ENCODE results near the gene CACNB4.

The CACNB4 gene

DNA sequence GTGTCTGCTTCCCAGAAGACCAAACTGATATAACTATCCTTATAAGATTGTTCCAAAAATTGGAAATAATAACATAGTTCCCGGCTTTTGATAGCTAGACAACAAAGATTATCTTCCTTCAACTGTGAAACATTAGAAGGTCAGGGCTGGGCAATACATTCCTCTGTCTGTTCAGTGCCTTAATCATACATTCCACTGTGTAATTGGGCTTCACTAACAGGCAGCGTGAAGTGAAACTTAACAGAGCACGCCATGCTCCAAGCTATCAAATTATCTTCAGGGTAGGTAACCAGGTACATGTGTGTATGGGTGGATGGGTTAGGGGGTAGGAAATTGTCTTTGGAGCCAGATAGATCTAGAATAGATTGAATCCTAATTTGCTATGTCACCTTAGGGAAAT lies 247.1 kb downstream of the CACNB4 start:
- in situ Hi-C loops (cut with MboI; ENCODE audit: low pct_unique_long_range_greater_than_20kb, low sequenced_read_pairs, unreplicated experiment) = no loop called here
- no peak for TF ChIP-seq CTCF (IDR thresholded peaks at IDR 0.05; ENCODE audit: extremely low read depth, insufficient read depth, missing control alignments)
- no peak for DNase-seq (ENCODE audit: low spot score)

GRCh38 chr2:151849413-151850010 lies 249.3 kb downstream of the CACNB4 start:
- no peak for TF ChIP-seq CTCF (IDR thresholded peaks at IDR 0.05; ENCODE audit: extremely low read depth, insufficient read depth, missing control alignments)
- in situ Hi-C loops (cut with MboI; ENCODE audit: low pct_unique_long_range_greater_than_20kb, low sequenced_read_pairs, unreplicated experiment) = no loop called here
- no peak for DNase-seq (ENCODE audit: low spot score)

DNA sequence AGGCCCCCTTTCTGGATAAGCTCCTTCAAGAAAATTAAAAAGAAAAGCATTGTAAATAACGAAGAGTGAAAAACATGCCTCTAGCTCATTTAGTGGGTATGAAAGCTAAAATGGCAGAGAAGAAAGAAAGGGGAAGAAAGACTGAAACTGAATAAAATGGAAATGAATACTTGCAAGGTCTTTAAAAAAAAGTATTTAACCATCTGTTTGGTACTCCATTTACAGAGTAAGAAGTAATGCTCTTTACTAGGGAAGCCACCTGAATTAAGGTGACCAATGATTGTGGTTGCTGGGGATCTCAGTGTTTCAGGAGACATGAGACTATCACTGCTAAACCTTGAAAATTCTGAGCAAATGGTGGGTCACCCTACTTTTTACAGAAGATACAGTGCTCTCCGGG lies 253.0 kb downstream of the CACNB4 start:
- no peak for TF ChIP-seq CTCF (IDR thresholded peaks at IDR 0.05; ENCODE audit: extremely low read depth, insufficient read depth, missing control alignments)
- in situ Hi-C loops (cut with MboI; ENCODE audit: low pct_unique_long_range_greater_than_20kb, low sequenced_read_pairs, unreplicated experiment) = no loop called here
- no peak for DNase-seq (ENCODE audit: low spot score)

GRCh38 chr2:151845481-151845880 lies 253.4 kb downstream of the CACNB4 start:
- DNase-seq (ENCODE audit: low spot score) = no peak
- no peak for TF ChIP-seq CTCF (IDR thresholded peaks at IDR 0.05; ENCODE audit: extremely low read depth, insufficient read depth, missing control alignments)
- in situ Hi-C loops (cut with MboI; ENCODE audit: low pct_unique_long_range_greater_than_20kb, low sequenced_read_pairs, unreplicated experiment) = no loop called here

GRCh38 chr2:151844211-151844896 lies 254.5 kb downstream of the CACNB4 start:
- TF ChIP-seq CTCF (IDR thresholded peaks at IDR 0.05; ENCODE audit: extremely low read depth, insufficient read depth, missing control alignments) = no peak
- in situ Hi-C loops (cut with MboI; ENCODE audit: low pct_unique_long_range_greater_than_20kb, low sequenced_read_pairs, unreplicated experiment) = no loop called here
- DNase-seq (ENCODE audit: low spot score) = no peak

GRCh38 chr2:151843691-151844061 lies 255.2 kb downstream of the CACNB4 start:
- in situ Hi-C loops (cut with MboI; ENCODE audit: low pct_unique_long_range_greater_than_20kb, low sequenced_read_pairs, unreplicated experiment) = no loop called here

More at GRCh38 chr2:151843691-151844061, 255.2 kb downstream of the CACNB4 start:
- no peak for TF ChIP-seq CTCF (IDR thresholded peaks at IDR 0.05; ENCODE audit: extremely low read depth, insufficient read depth, missing control alignments)
- no peak for DNase-seq (ENCODE audit: low spot score)

All from GM13977 (cell line).